GM12891 (cell line): ENCODE data around the gene CTDP1.

ENCODE experiments used
- POLR2A ChIP-seq: IDR thresholded peaks from 2 replicates; pipeline ENCODE4 v1.6.1; 2011; ENCODE audit warnings: low read depth, low read length, control low read depth
- POLR2AphosphoS5 ChIP-seq: IDR thresholded peaks from 2 replicates; pipeline ENCODE4 v1.6.1; 2011; ENCODE audit warnings: low read depth, low read length, control low read depth
- TAF1 ChIP-seq: IDR thresholded peaks from 2 replicates; pipeline ENCODE4 v1.6.1; 2011; ENCODE audit warnings: low read depth, low read length, control low read depth

GRCh38 chr18:79790996-79791972 lies 111.7 kb downstream of the CTDP1 start:
- no peak for TF ChIP-seq POLR2A
- TF ChIP-seq POLR2AphosphoS5: no peak
- no peak for TF ChIP-seq TAF1
